ENCODE data around the gene AGPAT4. TPM values are rescaled to one million over a fixed set of nuclear protein-coding genes. Genes with fewer than 3 reads are reported as not detected.
"Not testable (repeated sequence)": the region's sequence is repeated elsewhere in the genome, so short reads cannot be mapped to it uniquely, and the experiment has no call there.

AGPAT4 gene
- total RNA-seq, 4 donors from 2014 or later, result 0.36 to 0.61 (median 0.53) TPM

- Histone ChIP-seq H3K27me3 (no peaks in the 10 kb centered on the region), H3K4me1 (no peaks in the 10 kb centered on the region), H3K9me3 (no peaks in the 10 kb centered on the region), H3K36me3 (no peaks in the 10 kb centered on the region), H3K4me3 (no peak overlapping the region), H3K27ac (no peak overlapping the region)
- DNase-seq (no peak), ATAC-seq (no peak)
- intact Hi-C loops (cut with DNase I; ENCODE audit: low total_unique reads), result no loop called here
- TF ChIP-seq CTCF (IDR thresholded peaks at IDR 0.05 in 4 of 5, conservative IDR thresholded peaks at IDR 0.05 in 1 of 5) (no peak), POLR2A (IDR thresholded peaks at IDR 0.05) (no peak)
- in situ Hi-C loops (cut with MboI; ENCODE audit: low sequenced_read_pairs in 4 of 4), result no loop called here
Measured at GRCh38 chr6:161313940-161314509, 40.2 kb upstream of the AGPAT4 start.

GRCh38 chr6:161313475-161313874 is 39.6 kb upstream of the AGPAT4 start:
- H3K9me3 ChIP-seq; H3K36me3 ChIP-seq; H3K4me1 ChIP-seq; in situ Hi-C loops (cut with MboI; ENCODE audit: low sequenced_read_pairs in 4 of 4); ATAC-seq; intact Hi-C loops (cut with DNase I; ENCODE audit: low total_unique reads); H3K27me3 ChIP-seq; DNase-seq; H3K27ac ChIP-seq; H3K4me3 ChIP-seq: not testable (repeated sequence)

- H3K4me3 ChIP-seq; H3K9me3 ChIP-seq; ATAC-seq; in situ Hi-C loops (cut with MboI; ENCODE audit: low sequenced_read_pairs in 4 of 4); H3K27ac ChIP-seq; intact Hi-C loops (cut with DNase I; ENCODE audit: low total_unique reads); H3K4me1 ChIP-seq; H3K27me3 ChIP-seq; H3K36me3 ChIP-seq; DNase-seq: not testable (repeated sequence)
Measured at GRCh38 chr6:161309774-161310173, 35.9 kb upstream of the AGPAT4 start.

- in situ Hi-C loops (cut with MboI; ENCODE audit: low sequenced_read_pairs in 4 of 4) (no loop called here), intact Hi-C loops (cut with DNase I; ENCODE audit: low total_unique reads) (no loop called here)
- no peak for ATAC-seq
Measured at GRCh38 chr6:161308075-161308655, 34.3 kb upstream of the AGPAT4 start.

GRCh38 chr6:161305860-161306259 is 32.0 kb upstream of the AGPAT4 start:
- in situ Hi-C loops (cut with MboI; ENCODE audit: low sequenced_read_pairs in 4 of 4) (no loop called here), intact Hi-C loops (cut with DNase I; ENCODE audit: low total_unique reads) (no loop called here)
- DNase-seq, result no peak
- Histone ChIP-seq H3K4me3 (no peak overlapping the region), H3K9me3 (no peaks in the 10 kb centered on the region), H3K4me1 (no peaks in the 10 kb centered on the region), H3K27ac (no peak overlapping the region), H3K36me3 (no peaks in the 10 kb centered on the region), H3K27me3 (no peaks in the 10 kb centered on the region)
- no peak for ATAC-seq
- TF ChIP-seq POLR2A (IDR thresholded peaks at IDR 0.05) (no peak), CTCF (IDR thresholded peaks at IDR 0.05 in 4 of 5, conservative IDR thresholded peaks at IDR 0.05 in 1 of 5) (no peak)

More at GRCh38 chr6:161308075-161308655, 34.3 kb upstream of the AGPAT4 start:
- no peak overlapping the region for H3K27ac ChIP-seq
- no peaks in the 10 kb centered on the region for H3K4me1 ChIP-seq
- no peaks in the 10 kb centered on the region for H3K27me3 ChIP-seq
- H3K4me3 ChIP-seq, result no peak overlapping the region
- no peak for TF ChIP-seq CTCF (IDR thresholded peaks at IDR 0.05 in 4 of 5, conservative IDR thresholded peaks at IDR 0.05 in 1 of 5)
- no peak for TF ChIP-seq POLR2A (IDR thresholded peaks at IDR 0.05)
- H3K9me3 ChIP-seq, result no peaks in the 10 kb centered on the region
- no peak for DNase-seq
- H3K36me3 ChIP-seq, result no peaks in the 10 kb centered on the region
